IPS-18c (cell line): ENCODE data around the gene ULK4.
"Not testable (repeated sequence)": the region's sequence is repeated elsewhere in the genome, so short reads cannot be mapped to it uniquely, and the experiment has no call there.

Experiments used
- H3K4me3 ChIP-seq: 2 replicates; pipeline ENCODE4 v1.7.0; 2013; ENCODE audit warnings: low read depth, mild to moderate bottlenecking, low read length, moderate library complexity; ENCODE audit not compliant: insufficient read depth
- H3K9me3 ChIP-seq: one replicate; pipeline ENCODE4 v1.6.1; 2013; ENCODE audit warnings: mild to moderate bottlenecking, low read length, moderate library complexity; ENCODE audit not compliant: control insufficient read depth, insufficient read depth

ULK4 gene

DNA sequence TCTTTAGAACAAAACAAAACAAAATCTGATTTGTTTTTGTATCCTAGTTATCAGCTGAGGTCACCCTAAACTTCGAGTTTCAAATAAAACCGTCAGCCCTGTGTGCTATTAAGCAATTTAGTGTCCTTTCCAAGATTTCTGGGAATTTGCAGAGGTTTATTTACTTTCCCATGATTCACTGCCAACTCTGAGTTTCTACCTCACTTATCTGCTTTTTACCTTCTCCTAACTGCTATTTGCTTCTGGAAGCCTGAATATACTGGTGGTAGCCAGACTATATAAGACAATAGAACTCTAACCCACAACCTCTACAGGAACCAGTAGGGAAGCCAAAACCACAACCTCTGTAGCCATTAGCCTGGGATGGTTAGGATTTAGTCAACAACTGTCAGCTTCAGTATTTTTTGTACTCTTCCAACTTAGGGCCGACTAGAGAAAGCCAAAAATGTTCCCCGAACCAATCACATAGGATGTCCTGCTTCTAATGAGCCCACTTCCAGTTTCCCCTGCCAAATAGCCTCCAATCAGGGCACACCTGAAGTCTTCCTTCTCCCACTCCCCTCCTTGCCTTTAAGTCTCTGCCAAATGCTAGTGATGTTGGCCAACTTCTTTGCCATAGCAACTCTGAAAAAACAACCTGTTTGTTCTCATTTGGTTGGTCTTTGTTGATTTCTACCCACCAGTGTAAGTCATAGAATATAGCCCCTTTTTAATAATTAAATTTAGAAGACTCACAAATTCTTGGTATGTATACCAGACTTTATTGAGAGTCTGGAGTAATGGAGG lies 273.1 kb downstream of the ULK4 start:
- Histone ChIP-seq H3K9me3 (no peaks in the 10 kb centered on the region), H3K4me3 (no peak overlapping the region)

DNA sequence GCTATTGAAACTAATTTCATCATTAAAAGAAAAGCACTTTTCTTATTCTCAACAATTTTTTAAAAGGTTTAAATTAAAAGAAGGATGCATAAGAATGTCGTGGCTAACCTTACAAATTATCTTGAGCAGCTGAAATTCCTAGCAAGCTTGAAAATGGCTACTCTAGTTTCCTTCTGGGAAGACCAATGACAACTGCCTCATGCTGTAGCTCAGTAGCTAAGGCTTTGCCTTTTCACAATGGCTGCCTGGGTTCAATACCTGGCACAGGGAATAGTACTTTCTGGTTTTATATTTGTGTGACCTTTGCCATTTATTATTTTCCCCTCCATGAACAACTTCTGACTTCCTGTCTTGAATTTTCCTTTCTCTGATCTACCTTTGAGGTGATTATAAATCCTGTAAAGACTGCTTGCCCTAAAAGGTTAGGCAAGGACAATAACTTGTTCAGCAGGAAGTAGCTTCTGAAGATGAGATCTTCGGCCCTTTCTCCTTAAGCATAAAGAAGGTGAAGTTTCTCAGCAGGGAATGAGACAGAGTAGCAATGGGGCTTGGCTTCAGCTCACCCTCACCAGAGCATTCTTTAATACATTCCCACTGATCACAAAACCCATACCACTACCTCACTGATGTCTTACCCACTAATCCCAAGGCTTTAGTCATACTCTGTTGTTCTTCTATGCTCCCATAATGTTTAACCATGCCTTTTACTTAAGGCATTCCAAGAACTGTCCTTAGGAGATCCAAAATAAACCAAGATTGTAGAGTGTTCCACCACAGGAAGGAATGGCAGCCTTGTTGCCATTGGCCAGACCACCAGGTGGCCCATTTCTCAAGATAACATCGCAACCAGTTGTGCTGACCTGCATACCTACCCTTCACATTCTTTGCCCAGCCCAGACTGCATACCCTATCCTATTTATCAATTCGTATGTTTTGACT lies 276.8 kb downstream of the ULK4 start:
- no peak overlapping the region for H3K4me3 ChIP-seq
- H3K9me3 ChIP-seq: no peaks in the 10 kb centered on the region

DNA sequence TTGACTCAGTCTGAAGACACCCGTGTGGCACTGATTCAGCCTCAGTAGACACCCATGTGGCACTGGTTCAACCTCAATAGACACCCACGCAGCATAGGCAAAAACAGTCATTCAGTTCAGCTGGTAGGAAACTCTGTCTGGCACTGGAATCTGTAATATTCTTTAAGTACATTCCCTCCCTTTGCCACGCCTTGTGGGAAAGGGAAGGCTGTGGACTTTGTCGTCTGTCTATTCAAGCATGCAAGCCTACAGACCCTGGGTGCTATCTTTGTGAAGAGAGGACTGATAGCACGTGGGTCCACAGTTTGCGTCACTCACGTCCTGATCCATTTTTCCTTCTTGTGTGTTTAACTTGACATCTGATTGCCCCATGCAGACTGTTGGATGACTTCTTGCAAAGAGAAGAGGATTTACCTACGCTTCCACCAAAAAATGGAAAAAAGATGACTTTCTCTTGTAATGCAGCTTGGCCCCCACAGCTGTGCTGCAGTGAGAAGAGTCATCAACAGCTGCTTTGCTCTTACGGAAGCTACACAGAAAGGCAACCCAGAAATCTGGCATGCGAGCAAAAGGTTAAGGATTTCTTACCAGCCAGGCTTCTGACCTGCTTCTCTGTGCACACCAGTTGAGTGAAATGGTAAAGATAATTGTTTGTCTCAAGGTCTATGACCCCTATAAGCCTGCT lies 278.1 kb downstream of the ULK4 start:
- H3K4me3 ChIP-seq: no peak overlapping the region
- no peaks in the 10 kb centered on the region for H3K9me3 ChIP-seq

DNA sequence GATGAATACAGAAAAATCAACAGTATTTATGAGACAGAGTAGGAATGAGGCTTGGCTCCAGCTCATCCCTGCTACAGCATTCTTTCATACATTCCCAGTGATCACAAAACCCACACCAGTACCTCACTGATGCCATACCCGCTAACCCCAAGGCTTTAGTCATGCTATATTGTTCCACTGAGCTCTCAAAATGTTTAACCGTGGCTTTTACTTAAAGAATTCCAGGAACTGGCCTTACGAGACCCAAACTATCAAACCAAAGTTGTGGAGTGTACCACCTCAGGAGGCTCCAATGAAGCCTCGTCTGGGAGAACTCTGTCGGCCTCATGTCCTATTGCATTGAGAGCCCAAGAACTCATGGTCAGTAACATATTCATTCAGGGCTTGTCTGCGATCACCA lies 278.9 kb downstream of the ULK4 start:
- H3K9me3 ChIP-seq: no peaks in the 10 kb centered on the region
- H3K4me3 ChIP-seq: no peak overlapping the region

DNA sequence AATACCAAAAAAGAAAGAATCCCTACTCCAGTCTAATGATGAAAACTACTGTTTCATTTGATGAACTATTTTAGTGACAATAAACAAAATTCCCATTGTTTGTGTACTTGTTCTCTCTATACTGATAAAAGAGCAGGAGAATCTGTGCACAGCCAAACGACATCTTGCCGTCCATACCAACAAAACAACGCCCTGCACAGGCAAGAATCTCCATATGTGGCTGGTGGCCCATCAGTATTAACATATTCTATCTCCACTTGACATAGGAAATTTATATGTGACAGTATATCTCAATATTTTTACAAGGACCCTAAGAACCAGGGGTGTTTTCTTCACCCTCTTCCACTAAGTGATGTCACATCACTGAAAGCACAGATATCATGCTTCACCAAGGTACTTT lies 279.5 kb downstream of the ULK4 start:
- no peaks in the 10 kb centered on the region for H3K9me3 ChIP-seq
- H3K4me3 ChIP-seq: no peak overlapping the region

DNA sequence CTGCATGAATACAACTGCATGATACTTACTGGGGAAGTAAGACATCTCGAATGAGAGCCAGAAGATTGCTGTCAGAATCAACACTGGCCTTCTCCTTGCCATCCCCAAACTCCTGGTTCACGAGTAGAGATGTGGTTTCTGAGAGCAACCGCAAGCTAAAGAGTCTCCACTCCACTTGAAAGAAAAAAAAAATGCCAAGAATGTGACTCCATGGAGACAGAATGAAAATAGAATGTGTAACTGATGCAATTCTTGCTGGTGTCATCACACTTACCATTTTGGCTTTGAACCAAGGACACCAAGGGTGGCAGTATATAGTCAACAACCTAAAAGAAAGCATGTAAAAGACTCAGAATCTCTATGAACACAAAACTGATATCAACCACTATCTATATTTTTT lies 280.4 kb downstream of the ULK4 start:
- Histone ChIP-seq H3K9me3 (no peaks in the 10 kb centered on the region), H3K4me3 (no peak overlapping the region)

DNA sequence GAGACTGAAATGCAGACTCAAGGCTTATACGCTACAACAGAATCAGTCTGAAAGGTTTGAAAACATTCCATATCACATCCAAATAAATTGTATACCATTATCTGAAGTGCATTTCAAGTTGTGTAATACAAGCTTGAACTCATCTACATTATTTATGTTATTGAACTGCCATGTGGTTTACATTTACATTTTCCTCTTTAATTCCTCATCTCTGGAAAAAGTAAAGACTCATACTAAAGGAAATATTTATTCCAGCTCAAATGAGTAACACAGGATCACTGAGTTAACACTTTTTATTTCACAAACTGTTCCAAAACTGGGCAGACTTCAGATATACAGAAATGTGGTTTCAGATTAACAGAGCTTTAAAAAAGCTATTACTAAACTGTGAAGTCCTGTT lies 282.5 kb downstream of the ULK4 start:
- Histone ChIP-seq H3K4me3 (no peak overlapping the region), H3K9me3 (no peaks in the 10 kb centered on the region)

DNA sequence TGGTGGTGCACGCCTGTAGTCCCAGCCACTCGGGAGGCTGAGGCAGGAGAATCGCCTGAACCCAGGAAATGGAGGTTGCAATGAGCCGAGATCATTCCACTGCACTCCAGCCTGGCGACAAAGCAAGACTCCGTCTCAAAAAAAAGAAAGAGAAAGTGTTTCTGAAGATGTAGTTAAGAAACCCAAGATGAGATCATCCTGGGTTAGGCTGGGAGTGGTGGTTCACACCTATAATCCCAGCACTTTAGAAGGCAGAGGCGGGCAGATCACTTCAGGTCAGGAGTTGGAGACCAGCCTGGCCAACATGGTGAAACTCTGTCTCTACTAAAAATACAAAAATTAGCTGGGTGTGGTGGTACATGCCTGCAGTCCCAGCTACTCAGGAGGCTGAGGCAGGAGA lies 286.8 kb downstream of the ULK4 start:
- not testable (repeated sequence) for H3K4me3 ChIP-seq, H3K9me3 ChIP-seq

DNA sequence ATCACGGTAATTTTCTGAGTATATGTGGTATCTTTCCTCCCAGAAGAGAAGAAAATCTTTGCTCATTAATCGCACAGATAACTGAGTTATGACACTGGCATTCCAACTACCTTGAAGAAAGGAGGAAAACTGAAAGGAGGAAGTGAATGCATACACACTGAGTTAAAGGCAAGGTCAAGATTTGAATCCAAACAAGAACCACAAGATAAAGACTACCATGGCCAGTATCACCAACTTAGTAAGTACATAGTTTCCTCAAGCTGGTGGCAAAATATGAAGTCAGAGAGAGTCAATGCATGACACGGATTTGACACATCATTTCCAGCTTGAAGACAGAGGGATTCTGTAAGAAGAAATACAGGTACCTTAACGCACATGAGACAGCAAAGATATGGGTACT lies 287.5 kb downstream of the ULK4 start:
- Histone ChIP-seq H3K9me3 (no peaks in the 10 kb centered on the region), H3K4me3 (no peak overlapping the region)

DNA sequence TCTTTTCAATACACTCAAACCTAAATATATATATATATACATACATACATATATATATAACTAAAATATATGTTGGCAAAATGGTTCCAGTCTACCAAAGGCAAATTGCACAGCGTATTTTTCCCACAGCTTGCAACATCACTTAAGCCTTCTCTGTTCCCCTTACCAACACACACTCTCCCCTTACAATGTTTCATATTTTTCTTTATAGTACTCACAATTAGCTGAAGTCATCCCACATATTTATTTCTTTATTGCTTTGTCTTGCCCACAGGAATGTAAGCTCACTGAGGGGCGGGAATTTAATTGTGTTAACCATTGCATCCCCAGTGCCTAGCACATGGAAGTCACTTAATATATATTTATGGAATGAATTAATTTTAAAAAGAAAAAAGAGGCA lies 288.3 kb downstream of the ULK4 start:
- Histone ChIP-seq H3K4me3 (no peak overlapping the region), H3K9me3 (no peaks in the 10 kb centered on the region)

DNA sequence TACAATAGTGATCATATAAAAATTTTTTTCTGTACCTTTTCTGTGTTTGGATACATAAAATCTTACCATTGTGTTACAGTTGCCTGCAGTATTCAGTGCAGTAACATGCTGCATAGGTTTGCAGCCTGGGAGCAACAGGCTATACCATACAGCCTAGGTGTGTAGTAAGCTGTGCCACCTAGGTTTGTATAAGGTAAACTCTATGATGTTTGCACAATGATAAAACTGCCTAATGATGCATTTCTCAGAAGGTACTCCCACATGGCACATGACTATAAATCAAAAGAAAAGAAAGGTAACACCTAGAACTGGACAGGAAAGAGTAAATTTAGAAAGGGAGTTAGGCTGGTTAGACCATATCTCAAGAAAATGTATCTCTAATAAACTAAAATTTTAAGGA lies 293.5 kb downstream of the ULK4 start:
- Histone ChIP-seq H3K4me3 (no peak overlapping the region), H3K9me3 (peaks cover 4% of the 10 kb centered on the region)

DNA sequence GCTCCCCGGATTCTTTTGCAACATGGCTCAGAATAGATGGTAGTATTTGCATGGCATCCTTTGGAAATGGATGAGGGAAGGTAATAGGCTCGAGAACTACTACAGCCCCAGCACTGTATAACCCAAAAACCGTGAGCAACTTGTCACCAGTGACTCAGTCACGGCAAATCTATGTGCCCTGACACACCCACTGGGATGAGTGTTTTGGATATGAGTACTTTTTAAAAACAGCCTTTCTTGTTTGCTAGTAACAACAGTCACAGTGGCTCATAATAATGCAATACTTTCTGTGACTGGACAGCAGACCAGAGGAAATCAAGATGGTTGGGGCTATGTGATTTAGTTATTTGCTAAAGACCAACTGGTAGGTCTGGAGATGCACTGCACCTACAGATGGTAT lies 299.6 kb downstream of the ULK4 start:
- no peak overlapping the region for H3K4me3 ChIP-seq
- peaks cover 4% of the 10 kb centered on the region for H3K9me3 ChIP-seq

DNA sequence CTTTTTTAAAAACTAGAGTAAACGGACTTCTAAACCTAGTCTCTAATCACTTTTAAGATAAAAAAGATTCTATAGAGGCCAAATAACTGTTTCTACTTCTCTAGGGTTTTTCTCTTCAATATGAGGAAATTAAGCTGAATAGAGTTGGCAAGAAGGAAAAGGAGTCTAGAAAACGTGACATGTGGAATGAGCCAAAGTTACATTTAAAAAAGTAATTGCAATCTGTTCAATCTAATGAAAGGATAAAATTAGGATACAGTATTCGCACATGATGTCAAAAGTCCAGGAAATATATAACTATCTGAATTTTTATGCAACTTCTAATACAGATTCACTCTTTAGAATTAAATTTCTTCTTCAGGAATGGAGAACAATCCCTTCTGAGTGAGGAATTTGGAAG lies 300.1 kb downstream of the ULK4 start:
- no peak overlapping the region for H3K4me3 ChIP-seq

DNA sequence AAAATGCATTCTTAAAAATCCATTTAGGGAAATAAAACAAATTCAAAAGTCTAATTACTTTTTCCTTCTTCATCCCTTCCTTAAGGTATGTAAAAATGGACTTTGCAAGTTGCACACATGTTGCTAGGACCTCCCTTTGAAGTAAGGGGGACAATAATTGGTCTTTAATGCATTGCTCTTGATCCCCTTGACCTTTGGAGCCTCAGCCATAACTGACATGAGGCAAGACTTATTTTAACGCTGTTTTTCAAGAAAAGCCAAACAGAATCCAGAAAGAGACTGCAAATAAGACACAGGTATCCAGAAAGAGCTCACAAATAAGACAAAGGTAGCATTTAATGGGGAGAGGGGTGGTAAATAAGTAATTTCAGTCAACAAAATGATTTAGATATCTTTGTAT lies 301.4 kb downstream of the ULK4 start:
- H3K4me3 ChIP-seq: no peak overlapping the region
- no peaks in the 10 kb centered on the region for H3K9me3 ChIP-seq

More for the DNA sequence above, 300.1 kb downstream of the ULK4 start:
- H3K9me3 ChIP-seq: peaks cover 4% of the 10 kb centered on the region

DNA sequence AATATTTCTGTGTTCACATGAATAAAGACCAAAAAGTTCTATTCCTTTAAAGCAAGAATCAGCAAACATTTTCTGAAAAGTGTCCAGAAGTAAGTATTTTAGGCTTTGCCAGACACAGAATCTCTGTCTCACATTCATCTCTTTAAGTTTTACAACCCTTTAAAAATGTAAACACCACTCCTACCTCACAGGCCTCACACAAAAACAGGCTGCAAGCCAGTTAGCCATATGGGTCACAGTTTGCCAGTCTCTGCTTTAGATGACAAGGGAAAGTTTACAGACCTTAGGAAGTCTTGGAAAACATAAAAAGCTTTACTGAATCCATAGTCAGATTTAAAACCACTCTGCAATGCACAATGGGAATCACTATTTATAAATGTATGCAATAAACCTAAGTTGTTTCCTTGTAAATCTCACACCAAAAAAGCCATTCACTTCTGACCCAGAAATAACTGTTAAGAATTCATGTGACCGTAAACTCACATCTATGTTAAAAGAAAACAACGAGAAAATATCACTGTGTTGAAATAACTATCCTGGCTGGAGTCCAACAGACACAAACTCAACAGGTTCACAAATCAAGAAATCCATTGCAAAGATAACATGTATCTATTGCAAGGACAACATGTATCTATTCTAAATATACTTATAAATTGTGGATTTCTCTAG lies 308.2 kb downstream of the ULK4 start:
- Histone ChIP-seq H3K9me3 (peaks cover 11% of the 10 kb centered on the region), H3K4me3 (no peak overlapping the region)

DNA sequence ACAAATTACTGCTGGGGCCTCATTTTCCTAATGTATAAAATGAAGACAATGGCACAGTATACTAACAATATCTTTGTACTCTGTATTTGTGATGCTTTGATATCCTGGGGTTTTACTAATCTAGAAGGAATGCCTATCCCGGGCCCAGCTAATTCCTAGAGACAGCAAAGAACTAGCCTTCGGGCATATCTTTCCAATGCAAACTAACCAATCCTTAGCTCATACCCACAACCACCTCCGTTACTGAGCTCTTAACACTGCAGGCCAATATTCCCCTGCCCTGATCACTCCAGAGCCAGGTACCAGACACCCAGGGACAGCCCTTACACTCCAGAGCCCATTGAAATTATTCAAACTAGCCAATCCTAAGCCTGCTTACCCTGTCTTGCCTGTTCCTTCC lies 309.0 kb downstream of the ULK4 start:
- Histone ChIP-seq H3K4me3 (no peak overlapping the region), H3K9me3 (peaks cover 17% of the 10 kb centered on the region)

DNA sequence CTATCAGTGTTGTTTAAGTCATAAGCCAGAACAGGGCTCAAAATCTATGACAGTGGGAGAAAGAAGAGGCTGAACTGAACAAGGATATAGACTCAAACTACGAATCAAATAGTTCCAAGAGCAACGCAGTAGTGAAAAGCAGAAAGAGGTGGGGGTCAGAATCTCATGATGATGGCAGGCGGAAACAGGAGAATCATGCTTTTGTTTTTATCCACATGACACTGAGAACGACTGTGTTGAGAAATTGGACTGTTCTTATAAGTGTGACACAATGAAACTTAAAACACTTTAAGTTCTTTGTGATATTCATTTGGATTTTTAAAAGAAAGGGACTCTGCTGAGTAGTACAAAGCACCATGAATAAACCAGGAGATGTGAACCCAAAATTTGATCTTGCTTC lies 309.4 kb downstream of the ULK4 start:
- no peak overlapping the region for H3K4me3 ChIP-seq

More for the DNA sequence above, 309.4 kb downstream of the ULK4 start:
- H3K9me3 ChIP-seq: peaks cover 17% of the 10 kb centered on the region
